Stimulated activated CD4-positive, alpha-beta T cell treated with anti-CD3 and anti-CD28 coated beads, Interleukin-15, amount 100 ng/mL, for 1 hour (primary cell): ENCODE measurements around the gene PCED1B.
"Not testable (repeated sequence)": the region's sequence is repeated elsewhere in the genome, so short reads cannot be mapped to it uniquely, and the experiment has no call there.

Source experiments
- DNase-seq, 2 donors: peaks; one replicate each; pipeline ENCODE4 v3.0.0-alpha.2; 2020; ENCODE audit warnings: low read depth in 1 of 2, low spot score in 1 of 2

The PCED1B gene

DNA sequence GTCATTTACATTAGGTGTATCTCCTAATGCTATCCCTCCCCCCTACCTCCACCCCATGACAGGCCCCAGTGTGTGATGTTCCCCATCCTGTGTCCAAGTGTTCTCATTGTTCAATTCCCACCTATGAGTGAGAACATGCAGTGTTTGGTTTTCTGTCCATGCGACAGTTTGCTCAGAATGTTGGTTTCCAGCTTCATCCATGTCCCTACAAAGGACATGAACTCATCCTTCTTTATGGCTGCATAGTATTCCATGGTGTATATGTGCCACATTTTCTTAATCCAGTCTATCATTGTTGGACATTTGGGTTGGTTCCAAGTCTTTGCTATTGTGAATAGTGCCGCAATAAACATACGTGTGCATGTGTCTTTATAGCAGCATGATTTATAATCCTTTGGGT lies 37.9 kb downstream of the PCED1B start:
- not testable (repeated sequence) for DNase-seq

DNA sequence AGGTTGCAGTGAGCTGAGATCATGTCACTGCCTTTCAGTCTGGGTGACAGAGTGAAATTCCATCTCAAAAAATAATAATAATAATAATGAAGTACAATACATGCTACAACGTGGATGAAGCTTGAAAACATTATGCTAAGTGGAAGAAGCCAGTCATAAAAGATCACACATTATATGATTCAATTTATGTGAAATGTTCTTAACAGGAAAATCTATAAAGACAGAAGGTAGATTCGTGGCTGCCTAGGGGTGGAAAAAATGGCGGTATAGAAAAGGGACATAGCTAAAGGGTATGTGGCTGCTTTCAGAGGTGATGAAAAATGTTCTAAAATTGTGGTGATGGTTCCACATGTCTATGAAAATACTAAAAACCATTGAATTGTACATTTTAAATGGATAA lies 41.3 kb downstream of the PCED1B start:
- DNase-seq = no peak

DNA sequence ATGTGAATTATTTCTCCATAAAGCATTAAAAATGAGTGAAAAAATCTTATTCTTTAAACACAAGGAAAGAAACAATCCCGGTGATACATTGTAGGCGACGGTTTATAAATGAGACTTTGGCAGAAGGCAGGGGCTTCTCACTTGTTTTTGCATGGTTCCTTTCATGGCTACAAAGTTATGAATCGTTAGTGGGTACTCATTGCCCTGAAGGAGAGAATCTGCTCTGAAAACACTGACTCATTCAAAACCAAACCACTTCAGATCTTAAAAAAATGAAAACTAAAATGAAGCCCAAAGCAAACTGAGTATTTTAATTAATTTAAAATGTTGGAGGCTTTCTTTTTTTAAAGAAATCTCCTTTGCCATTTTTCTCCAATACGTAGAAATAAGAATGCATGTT lies 41.7 kb downstream of the PCED1B start:
- DNase-seq = no peak

DNA sequence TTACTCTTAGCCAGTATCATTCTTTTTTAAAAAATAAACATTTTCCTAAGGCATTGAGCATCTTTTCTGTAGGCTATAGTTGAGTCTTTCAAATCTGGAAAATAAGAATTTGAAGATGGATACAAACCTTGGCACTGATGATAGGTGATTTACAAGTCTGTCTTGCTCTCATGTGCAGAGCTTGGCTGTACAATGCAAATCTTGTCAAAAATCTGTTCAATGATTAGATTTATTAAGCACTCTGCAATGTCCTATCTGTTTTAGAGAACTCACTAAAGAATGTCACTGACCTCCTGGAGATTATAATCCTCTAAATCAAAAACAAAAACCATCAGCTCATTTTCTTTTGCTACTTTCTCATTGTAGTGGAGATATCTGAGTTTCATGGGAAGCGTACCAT lies 43.2 kb downstream of the PCED1B start:
- DNase-seq = no peak

DNA sequence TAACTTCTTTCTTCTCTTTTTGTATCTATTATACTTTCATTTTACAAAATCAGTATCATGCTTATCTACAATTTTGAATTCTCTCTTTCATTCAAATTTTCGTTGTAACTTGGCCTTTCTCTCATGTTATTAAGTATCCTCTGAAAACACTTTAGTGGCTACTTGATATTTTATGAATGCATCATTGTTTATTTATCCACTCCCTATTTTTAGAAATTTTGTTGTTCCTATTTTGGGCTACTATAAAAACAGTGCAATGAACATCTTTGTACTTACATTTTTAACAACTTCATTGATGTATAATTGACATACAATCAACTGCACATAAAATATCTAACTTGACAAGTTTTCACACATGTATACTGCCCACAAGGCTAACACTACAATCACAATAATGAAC lies 44.3 kb downstream of the PCED1B start:
- no peak for DNase-seq

DNA sequence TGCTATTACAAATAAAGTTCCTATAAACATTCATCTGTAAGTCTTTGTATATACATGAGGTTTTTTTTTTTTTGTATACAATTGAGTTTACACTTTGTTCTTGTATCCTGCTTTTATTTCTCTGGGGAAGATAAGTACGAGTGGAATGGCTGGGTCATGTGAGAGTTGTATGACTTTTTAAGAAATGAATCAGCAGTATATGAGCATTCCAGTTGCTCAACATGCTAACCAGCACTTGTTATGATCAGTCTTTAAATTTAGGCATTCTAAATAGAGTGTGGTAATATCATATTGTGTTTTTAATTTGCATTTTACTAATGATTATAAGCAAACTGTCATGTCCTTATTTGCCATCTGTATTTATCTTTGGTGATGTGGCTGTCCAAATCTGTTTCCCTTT lies 45.0 kb downstream of the PCED1B start:
- no peak for DNase-seq

DNA sequence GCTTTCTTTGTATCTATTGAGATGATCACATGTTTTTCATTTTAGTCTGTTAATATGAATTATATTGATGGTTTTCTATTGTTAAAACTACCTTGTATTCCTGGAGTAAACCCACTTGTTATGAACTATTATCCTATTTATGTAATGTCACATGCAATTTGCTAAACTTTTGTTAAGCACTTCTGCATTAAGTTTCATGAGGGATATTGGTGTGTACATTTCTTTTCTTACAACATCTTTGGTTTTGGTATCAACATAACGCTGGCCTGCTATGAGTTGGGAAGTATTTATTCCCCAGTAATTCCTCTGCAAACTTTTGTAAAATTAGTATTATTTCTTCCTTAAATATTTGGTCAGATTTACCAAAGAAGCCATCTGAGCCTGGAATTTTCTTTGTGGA lies 46.8 kb downstream of the PCED1B start:
- no peak for DNase-seq

DNA sequence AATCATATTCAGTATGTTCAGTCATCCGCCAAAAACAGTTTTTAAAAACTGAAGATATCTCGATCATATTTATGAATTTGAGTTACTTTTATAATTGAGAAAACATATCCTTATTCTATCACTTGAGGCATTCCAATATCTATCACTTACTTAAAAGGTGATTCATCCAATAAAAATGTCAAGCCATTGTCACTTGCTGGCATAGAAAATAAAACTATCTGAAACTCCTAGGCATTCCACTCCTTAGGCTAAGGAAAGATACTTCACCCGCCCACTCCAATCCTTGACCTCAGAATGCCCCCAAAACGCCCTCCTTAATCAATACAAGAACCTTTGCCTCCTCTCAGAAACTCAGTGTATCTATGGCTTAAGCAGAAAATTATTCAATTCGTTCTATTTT lies 51.6 kb downstream of the PCED1B start:
- DNase-seq = no peak

DNA sequence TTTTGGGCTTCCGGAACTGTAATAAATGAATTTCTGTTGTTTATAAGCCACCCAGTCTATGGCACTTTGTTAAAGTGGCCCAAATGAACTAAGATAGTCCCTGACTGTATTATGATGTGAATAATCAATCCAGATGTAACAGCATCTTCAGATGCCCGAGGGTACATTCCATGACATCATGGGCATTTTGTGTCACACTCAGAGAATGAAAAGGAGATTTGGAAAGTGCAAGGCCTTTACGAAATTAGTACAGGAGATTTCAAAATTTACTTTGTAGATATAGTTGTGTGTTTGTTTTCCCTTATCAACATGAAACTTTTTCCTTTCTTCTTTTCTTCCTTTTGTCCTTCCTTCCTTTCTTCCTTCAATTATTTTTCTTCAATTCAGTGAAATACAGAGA lies 54.6 kb downstream of the PCED1B start:
- DNase-seq = no peak

DNA sequence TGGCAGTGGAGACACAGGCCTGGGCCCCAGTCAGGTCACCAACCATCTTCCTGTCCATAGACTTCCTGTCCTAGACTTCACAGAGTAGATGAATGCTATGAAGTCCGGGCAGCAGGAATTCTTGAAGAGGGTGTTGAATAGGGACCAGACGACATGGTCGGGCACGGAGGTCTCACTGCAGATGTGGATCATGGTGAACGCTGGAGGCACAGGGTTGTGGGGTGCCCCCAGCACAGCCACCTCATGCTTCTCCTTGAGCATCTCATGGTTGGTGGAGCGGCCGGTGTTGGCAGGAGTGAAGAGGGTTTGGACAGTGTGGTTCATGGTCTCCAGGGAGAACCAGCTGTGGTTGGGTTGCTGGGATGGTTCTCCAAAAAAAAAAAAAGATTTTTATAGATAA lies 56.2 kb downstream of the PCED1B start:
- DNase-seq = no peak

DNA sequence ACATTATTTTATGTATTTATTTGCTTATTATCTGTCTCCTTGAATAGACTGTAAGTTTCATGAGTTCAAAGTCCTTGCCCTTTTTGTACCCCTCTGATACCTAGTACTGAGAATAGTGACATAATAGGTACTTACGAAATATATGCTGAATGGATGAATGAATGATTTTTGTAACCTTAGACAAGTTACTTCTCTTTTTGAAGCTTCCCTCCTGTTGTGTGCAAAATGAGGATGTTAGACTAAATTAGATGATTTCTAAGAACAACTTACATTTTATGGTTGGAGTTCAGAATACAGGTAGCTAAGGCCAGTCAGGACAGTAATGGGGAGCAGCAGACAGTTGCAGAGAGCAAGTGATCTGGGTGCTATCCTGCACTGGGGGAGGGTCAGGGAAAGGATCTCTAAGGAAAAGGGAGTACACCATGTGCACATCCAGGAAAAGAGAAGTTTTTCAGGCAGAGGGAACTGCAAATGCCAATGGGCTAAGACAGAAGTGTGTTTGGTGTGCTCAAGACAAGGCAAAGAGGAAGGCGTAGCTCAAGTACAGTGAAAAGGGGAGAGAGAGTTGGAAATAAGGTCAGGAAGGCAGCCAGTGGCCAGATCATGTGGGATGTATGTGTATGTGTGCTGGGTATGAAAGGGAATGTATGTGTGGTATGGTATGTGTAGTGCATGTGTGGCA lies 59.7 kb downstream of the PCED1B start:
- DNase-seq = no peak

DNA sequence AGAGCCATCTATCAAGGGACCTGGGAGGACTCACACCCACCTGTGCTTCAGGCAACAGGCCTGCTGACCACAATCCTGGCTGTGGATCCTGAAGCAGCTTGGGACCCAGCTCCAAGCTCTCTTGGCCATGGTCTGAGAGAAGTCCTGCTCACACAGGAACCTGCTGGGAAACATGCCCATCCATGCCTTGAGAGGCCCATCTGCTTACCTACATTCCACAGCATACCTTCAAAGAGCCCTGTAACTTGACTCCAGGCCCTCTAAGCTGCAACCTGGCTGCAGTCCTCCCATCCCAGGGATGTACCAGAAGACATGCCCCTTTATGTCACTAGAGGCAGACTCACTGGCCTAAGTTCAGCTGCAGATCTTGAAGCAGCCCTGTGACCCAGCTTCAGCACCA lies 62.0 kb downstream of the PCED1B start:
- DNase-seq = no peak

DNA sequence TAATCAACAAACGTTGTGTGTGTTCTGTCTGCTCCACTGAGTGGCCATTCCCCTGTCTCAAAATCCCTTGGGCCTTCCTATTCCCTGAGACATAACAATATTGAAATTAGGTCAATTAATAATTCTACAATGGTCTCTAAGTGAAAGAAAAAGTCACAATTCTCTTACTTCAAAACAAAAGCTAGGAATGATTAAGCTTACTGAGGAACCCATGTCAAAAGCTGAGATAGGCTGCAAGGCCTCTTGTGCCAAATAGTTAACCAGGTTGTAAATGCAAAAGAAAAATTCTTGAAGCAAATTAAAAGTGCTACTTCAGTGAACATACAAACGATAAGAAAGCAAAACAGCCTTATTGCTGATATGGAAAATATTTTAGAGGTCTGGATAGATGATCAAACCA lies 65.3 kb downstream of the PCED1B start:
- no peak for DNase-seq

DNA sequence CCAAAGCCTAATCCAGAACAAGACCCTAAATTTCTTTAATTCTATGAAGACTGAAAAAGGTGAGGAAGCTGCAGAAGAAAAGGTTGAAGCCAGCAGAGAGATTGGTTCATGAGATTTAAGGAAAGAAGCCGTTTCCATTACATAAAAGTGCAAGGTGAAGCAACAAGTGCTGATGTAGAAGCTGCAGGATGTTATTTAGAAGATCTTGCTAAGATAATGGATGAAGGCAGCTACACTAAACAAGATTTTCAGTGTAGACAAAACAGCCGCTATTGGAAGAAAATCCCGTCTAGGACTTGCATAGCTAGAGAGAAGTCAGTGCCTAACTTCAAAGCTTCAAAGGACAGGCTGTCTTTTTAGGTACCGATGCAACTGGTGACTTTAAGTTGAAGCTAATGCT lies 65.8 kb downstream of the PCED1B start:
- DNase-seq = no peak

DNA sequence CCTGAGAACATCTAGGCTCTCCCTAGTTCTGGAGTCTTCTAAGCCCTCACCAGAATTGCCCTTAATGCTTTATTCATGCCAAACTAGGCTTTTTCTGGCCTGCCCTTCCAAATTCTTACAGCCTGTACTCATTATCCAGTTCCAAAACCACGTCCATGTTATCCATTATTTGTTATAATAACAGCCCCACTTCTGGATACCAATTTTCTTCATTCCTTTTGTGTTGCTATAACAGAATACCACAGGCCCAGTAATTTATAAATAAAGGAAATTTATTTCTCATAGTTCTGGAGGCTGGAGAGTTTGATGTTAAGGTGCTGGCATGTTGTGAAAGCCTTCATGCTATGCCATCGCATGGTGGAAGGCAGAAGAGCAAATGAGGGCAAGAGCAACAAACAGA lies 68.3 kb downstream of the PCED1B start:
- no peak for DNase-seq

DNA sequence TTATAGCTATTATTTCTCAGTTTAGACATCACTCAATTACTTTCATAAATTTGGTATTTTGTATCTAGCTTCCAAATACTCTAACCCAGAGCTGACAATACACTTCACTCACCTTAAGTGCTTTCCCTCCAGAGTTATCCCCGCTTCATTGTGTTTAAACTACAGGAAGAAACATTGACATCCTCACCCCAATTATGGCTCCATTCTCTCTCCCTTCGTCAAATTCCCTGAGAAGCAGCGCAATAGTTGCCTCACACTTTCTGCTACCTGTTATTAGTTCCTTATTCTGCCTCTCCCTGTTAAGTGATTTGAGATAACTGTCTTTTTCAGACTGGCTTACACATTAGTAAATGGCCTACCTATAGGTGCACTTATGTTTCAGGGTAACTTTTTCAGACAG lies 69.7 kb downstream of the PCED1B start:
- no peak for DNase-seq

DNA sequence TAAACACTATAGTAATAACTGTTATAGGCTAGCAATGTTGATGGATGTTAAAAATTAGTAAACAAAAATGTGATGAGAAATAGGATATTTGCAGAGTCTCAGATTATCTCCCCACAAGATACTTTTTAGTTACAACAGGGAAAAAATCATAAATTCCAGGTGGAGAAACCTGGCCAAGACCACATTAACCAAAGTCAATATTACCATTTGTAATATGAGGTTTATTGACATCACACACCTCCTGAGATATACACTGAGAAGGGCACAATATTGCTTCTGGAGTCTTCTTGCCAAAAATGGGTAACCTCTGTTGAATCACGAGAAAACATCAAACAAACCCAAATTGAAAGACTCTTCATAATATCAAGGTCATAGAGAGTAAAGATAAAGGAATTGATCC lies 72.7 kb downstream of the PCED1B start:
- DNase-seq = no peak

DNA sequence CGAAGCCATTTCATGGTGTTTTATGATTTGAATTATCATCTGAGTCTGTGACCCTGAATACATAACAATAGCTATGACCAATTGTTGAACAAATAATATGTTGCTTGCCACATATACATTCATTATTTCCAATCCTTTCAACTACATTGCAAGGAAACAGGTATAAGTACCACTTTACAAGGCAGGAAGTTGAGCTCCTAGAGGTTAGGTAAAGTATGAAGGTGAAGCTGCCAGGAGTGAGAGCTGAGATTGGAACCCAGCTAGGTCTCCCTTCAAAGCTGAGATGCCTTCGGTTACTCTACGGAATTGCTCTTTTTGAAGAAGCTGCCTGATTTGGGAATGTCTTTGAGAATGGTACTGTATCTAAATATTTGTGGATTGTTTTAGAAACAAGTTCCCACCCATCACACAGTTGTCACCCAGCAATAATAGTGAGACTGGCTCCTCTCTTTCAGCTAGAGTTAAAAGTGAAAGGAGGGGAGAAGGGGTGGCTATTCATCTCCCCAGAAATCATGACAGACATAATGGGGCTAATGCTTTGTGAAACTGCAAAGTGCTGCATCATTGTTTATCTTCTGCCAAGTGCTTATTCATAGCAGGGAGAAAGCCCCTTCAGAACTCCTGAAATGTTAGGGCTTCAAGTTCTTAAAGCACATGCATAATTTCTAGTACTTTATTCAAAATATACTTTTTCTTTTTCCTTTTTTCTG lies 76.2 kb downstream of the PCED1B start:
- DNase-seq = no peak

DNA sequence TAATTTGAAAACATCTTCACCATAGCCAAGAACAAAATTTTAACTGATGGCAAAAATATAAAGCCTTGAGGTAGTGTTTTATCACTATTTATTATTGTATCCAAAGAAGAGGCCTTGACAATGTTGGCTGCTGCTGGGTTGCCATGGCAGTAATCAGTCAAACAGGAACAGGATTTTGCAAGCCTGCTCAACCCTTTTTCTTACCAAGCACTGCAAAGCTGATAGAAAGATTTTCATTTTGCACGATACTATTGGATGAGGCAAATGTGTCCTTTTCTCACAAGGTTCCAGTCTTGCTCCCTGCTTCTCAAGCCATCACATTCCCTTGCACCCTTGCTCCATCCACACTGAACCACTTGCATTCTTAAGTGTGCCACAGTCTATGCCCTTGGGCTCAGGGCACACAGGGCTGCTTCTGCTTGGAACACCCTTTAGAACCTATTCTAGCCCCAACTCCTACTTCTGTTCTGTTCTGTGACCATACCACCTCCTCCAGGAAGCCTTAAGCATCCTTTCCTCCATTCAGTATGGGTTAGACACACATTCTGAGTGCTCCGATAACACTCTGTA lies 76.8 kb downstream of the PCED1B start:
- DNase-seq = no peak

DNA sequence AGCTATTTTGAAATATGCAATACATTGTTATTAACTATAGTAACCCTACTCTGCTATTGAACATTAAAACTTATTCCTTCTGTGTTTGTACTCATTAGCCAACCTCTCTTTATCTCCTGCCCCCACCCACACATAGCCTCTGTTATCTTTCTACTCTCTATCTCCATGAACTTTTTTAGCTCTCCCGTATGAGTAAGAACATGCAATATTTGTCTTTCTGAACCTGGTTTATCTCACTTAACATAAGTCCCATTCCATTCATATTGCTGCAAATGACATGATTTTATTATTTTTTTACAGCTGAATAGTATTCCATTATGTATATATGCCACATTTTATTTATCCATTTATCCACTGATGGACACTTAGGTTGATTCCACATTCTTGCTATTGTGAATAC lies 79.4 kb downstream of the PCED1B start:
- no peak for DNase-seq

DNA sequence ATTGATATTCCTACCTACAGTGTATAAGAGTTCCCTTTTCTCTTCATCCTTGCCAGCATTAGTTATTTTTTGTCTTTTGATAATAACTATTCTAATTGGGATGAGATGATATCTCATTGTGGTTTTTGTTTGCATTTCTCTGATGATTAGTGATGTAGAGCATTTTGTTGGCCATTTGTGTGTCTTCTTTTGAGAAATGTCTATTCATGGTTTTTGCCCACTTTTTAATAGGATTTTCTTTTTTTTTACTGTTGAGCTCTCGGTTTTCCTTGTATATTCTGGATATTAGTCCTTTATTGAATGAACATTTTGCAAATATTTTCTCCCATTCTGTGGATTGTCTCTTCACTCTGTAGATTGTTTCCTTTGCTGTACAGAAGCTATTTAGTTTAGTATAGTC lies 79.9 kb downstream of the PCED1B start:
- DNase-seq = no peak

DNA sequence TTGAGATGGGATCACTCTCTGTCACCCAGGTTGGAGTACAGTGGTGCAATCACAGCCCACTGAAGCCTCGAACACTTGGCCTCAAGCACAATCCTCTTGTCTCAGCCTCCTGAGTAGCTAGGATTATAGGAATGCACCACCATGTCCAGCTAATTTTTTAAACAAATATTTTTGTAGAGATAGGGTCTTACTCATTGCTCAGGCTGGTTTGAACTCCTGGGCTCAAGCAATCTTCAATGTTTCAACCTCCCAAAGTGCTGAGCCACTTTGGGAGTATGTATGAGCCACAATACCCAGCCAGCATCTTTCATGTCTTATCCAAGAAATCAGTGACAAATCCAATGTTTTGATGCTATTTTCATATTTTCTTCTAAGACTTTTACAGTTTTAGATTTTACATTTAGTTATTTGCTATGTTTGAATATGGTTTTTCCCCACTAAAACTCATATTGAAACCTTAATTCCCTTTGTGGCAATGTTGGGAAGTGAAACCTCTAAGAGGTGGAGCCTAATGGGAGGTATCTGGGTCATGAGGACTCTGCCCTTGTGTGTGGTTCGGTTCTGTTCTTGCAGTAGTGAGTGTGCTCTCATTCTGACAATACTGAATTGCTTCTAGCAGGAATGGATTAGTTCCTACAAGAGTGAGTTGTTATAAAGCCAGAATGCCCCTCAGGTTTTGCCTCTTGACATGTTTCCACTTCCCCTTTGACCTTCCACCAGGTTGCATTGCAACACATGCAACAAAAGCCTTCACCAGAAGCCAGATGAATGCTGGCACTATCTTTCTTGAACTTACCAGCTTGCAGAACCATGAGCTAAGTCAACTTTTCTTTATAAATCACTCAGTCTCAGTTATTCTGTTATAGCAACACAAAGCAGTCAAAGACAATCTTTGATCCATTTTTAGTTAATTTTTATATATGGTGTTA lies 81.2 kb downstream of the PCED1B start:
- no peak for DNase-seq
